Measurements from ENCODE around the gene EMP3.

DNA sequence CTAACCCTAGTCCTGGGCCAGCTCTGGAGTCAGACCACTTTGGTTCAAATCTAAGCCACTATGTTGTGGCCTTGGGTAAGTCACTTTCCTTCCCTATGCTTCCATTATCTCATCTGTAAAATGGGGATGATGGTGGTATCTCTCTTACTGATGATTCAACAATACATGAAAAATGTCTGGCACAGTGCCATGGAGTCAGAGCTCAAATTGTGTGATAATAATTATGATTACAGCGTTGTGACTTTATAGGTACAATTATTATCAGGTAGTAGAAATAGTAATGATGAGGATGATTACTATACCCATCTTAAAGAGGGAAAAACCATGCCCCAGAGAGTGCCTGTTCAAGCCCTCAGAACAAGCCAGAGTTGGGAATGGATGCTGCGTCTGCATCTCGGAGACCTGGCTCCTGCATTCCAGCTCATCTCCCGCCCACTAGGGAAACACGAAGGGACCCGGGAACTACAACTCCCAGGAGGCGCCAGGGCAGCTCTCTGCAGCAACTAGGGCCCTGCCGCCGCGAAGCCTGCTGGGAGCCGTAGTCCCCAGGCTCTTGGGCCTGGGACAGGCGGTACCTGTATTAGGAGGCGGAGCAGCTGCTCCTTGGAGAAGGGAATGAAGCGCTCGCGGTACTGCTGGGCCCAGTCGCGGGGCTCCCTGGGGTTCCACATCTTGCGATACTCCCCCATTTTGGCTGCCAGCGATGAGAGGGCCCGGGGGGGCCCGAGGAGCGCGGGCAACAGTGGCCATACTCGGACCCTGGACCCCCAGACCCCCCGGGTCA lies 37.6 kb downstream of the EMP3 start:
- TF ChIP-seq CTCF (IDR thresholded peaks at IDR 0.05) (peak in 2 of 4 experiments; percentile 1 to 14), POLR2AphosphoS5 (IDR thresholded peaks at IDR 0.05) (no peak), POLR2A (IDR thresholded peaks at IDR 0.05) (peak in 1 of 2 donors; percentile 32)

Measured in gastroesophageal sphincter (tissue), 3 donors.